GM23248 (cell line): ENCODE results near the gene ZNF358.

ENCODE experiments used
- EZH2 ChIP-seq: fragments of 200-600 bp; sonication (generic); IDR thresholded peaks from 2 replicates; pipeline ENCODE4 v1.6.1; 2018; ENCODE audit warnings: antibody characterized with exemption, mild to moderate bottlenecking; ENCODE audit not compliant: insufficient read depth, poor library complexity, severe bottlenecking
- EZH2phosphoT487 ChIP-seq: fragments of 200-600 bp; sonication (generic); IDR thresholded peaks from 2 replicates; pipeline ENCODE4 v1.6.1; 2018; ENCODE audit warnings: antibody characterized with exemption, moderate library complexity, mild to moderate bottlenecking, low read depth; ENCODE audit not compliant: insufficient read depth

DNA sequence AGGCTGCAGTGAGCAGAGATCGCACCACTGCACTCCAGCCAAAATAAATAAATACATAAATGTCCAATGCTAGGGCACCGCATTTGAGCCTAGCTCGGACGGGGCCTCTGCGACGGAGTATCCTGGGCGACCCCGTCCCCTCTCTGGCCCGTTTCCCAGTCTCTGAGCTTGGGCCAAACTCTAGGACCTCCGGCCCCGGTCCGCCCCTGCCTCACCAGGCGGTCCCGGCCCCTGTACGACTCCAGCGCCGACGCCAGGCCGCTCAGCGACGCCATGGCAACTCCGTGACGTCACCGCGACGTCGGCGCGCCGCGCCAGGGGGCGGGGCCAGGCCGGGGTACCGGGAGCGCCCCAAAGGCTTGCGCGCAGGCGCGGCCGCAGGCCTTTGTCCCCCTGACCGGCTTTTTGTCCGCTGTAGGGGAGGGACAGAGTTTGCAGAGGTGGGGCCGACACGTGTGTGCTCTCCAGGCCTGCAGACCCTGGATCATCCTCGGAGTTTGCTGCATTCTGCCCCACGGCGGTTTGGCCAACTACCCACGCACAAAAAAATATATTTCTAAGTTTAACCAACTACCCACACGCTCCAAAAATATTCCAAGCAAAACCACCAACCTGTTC is 27.1 kb upstream of the ZNF358 start, which contains the start of gene PEX11G:
- TF ChIP-seq EZH2phosphoT487 (no peak), EZH2 (no peak)
